H9 (cell line): ENCODE results near the gene RNGTT. TPM values are rescaled to one million over a fixed set of nuclear protein-coding genes. Genes with fewer than 3 reads are reported as not detected.

Experiments used
- DNase-seq: peaks from one replicate; pipeline ENCODE4 v3.0.0-alpha.2; 2017
- H2AFZ ChIP-seq: one replicate; pipeline ENCODE4 v1.6.1; 2013; ENCODE audit warnings: mild to moderate bottlenecking, low read length, control low read depth, moderate library complexity
- H2AK5ac ChIP-seq: 2 replicates; pipeline ENCODE4 v1.6.1; 2013; ENCODE audit warnings: low read length, control low read depth, mixed read lengths; ENCODE audit not compliant: insufficient read length
- H2BK120ac ChIP-seq: one replicate; pipeline ENCODE4 v1.6.1; 2013; ENCODE audit warnings: low read depth, mild to moderate bottlenecking, low read length, control low read depth, inconsistent platforms; ENCODE audit not compliant: poor library complexity, severe bottlenecking
- H2BK12ac ChIP-seq: 2 replicates; pipeline ENCODE4 v1.6.1; 2013; ENCODE audit warnings: low read length, control low read depth, mixed read lengths, low read depth; ENCODE audit not compliant: insufficient read length
- H2BK15ac ChIP-seq: 2 replicates; pipeline ENCODE4 v1.6.1; 2013; ENCODE audit warnings: low read depth, low read length, control low read depth
- H2BK20ac ChIP-seq: one replicate; pipeline ENCODE4 v1.6.1; 2013; ENCODE audit warnings: low read depth, mild to moderate bottlenecking, low read length, control low read depth, inconsistent platforms; ENCODE audit not compliant: poor library complexity, severe bottlenecking
- H2BK5ac ChIP-seq: 2 replicates; pipeline ENCODE4 v1.6.1; 2013; ENCODE audit warnings: low read length, control low read depth, mixed read lengths; ENCODE audit not compliant: insufficient read length
- H3K14ac ChIP-seq: 2 replicates; pipeline ENCODE4 v1.6.1; 2013; ENCODE audit warnings: low read length, control low read depth; ENCODE audit not compliant: insufficient read depth
- H3K18ac ChIP-seq: 2 replicates; pipeline ENCODE4 v1.6.1; 2013; ENCODE audit warnings: low read depth, mild to moderate bottlenecking, mixed read lengths, low read length, control low read depth; ENCODE audit not compliant: insufficient read length
- H3K23ac ChIP-seq: 2 replicates; pipeline ENCODE4 v1.6.1; 2013; ENCODE audit warnings: low read length, control low read depth, mixed read lengths, low read depth; ENCODE audit not compliant: insufficient read length
- H3K23me2 ChIP-seq: 2 replicates; pipeline ENCODE4 v1.6.1; 2013; ENCODE audit warnings: low read depth, mild to moderate bottlenecking, mixed read lengths, low read length, control low read depth; ENCODE audit not compliant: insufficient read length, poor library complexity, severe bottlenecking
- H3K27ac ChIP-seq: 2 replicates; pipeline ENCODE4 v1.5.1; 2013; ENCODE audit warnings: low read length, control low read depth, mixed read lengths, low read depth; ENCODE audit not compliant: insufficient read length
- H3K27me3 ChIP-seq: 2 replicates; pipeline ENCODE4 v1.6.1; 2013; ENCODE audit warnings: low read length, control low read depth, inconsistent platforms; ENCODE audit not compliant: insufficient read depth
- H3K4ac ChIP-seq: 2 replicates; pipeline ENCODE4 v1.6.1; 2013; ENCODE audit warnings: low read depth, mild to moderate bottlenecking, control low read depth, inconsistent platforms, low read length, moderate library complexity
- H3K4me1 ChIP-seq: 2 replicates; pipeline ENCODE4 v1.6.1; 2013; ENCODE audit warnings: low read length, control low read depth, inconsistent platforms; ENCODE audit not compliant: insufficient read depth
- H3K4me2 ChIP-seq: 2 replicates; pipeline ENCODE4 v1.6.1; 2013; ENCODE audit warnings: low read length, control low read depth, mixed read lengths; ENCODE audit not compliant: insufficient read length, insufficient read depth
- H3K56ac ChIP-seq: 2 replicates; pipeline ENCODE4 v1.6.1; 2013; ENCODE audit warnings: low read depth, mild to moderate bottlenecking, mixed read lengths, low read length, control low read depth; ENCODE audit not compliant: insufficient read length
- H3K79me1 ChIP-seq: 2 replicates; pipeline ENCODE4 v1.6.1; 2013; ENCODE audit warnings: low read depth, mild to moderate bottlenecking, moderate library complexity, low read length, control low read depth, inconsistent platforms; ENCODE audit not compliant: insufficient read depth, poor library complexity, severe bottlenecking
- H3K79me2 ChIP-seq: 2 replicates; pipeline ENCODE4 v1.6.1; 2013; ENCODE audit warnings: low read length, control low read depth, inconsistent platforms; ENCODE audit not compliant: insufficient read depth
- H3K9ac ChIP-seq: 2 replicates; pipeline ENCODE4 v1.6.1; 2013; ENCODE audit warnings: low read length, control low read depth, mixed read lengths; ENCODE audit not compliant: insufficient read length; ENCODE audit errors: extremely low read depth
- H3K9me3 ChIP-seq: one replicate; pipeline ENCODE4 v1.6.1; 2013; ENCODE audit warnings: low read depth, low read length, inconsistent platforms; ENCODE audit not compliant: control insufficient read depth
- H3T11ph ChIP-seq: one replicate; pipeline ENCODE4 v1.6.1; 2013; ENCODE audit warnings: mild to moderate bottlenecking, low read length, control low read depth, inconsistent platforms
- H4K20me1 ChIP-seq: one replicate; pipeline ENCODE4 v1.6.1; 2013; ENCODE audit not compliant: control insufficient read depth, insufficient read length, insufficient read depth
- H4K5ac ChIP-seq: 2 replicates; pipeline ENCODE4 v1.6.1; 2013; ENCODE audit warnings: low read depth, mild to moderate bottlenecking, mixed read lengths, low read length, control low read depth; ENCODE audit not compliant: insufficient read length
- H4K8ac ChIP-seq: replicated peaks from 2 replicates; pipeline ENCODE4 v1.6.1; 2013; ENCODE audit warnings: low read length, control low read depth, mixed read lengths, low read depth; ENCODE audit not compliant: insufficient read length
- H4K91ac ChIP-seq: 2 replicates; pipeline ENCODE4 v1.6.1; 2013; ENCODE audit warnings: low read depth, mild to moderate bottlenecking, moderate library complexity, mixed read lengths, low read length, control low read depth; ENCODE audit not compliant: insufficient read length
- H3K27ac Mint-ChIP-seq, 3 experiments: 2 replicates in 2 of 3; 3 replicates in 1 of 3; pipeline ENCODE4 v1.8.0; 2020 to 2021; ENCODE audit warnings: mixed read lengths in 3 of 3, mild to moderate bottlenecking in 1 of 3, moderate library complexity in 1 of 3
- H3K27me3 Mint-ChIP-seq: 2 replicates; pipeline ENCODE4 v1.8.0; 2021; ENCODE audit warnings: low read depth, mild to moderate bottlenecking, moderate library complexity, mixed read lengths
- H3K36me3 Mint-ChIP-seq, 3 experiments: 2 replicates in 2 of 3; 3 replicates in 1 of 3; pipeline ENCODE4 v1.8.0; 2020 to 2021; ENCODE audit warnings: low read depth in 3 of 3, mixed read lengths in 3 of 3; ENCODE audit not compliant: insufficient read depth in 1 of 3
- H3K4me1 Mint-ChIP-seq, 2 experiments: 2 replicates each; pipeline ENCODE4 v1.8.0; 2020; ENCODE audit warnings: mixed read lengths in 2 of 2
- H3K4me3 Mint-ChIP-seq, 2 experiments: 2 replicates in 1 of 2; 3 replicates in 1 of 2; pipeline ENCODE4 v1.8.0; 2020 to 2021; ENCODE audit warnings: mild to moderate bottlenecking in 2 of 2, mixed read lengths in 2 of 2, moderate library complexity in 1 of 2
- H3K9me3 Mint-ChIP-seq, 2 experiments: 2 replicates in 1 of 2; 3 replicates in 1 of 2; pipeline ENCODE4 v1.8.0; 2020; ENCODE audit warnings: mild to moderate bottlenecking in 2 of 2, mixed read lengths in 2 of 2, moderate library complexity in 1 of 2
- CTCF ChIP-seq: fragments of 200-600 bp; sonication (generic); conservative IDR thresholded peaks from 3 replicates; pipeline ENCODE4 v1.8.0; 2021; ENCODE audit warnings: antibody characterized with exemption, mild to moderate bottlenecking
- WGBS: extraction: QIAGEN DNeasy Blood & Tissue Kit; methylation state at CpG from one replicate; pipeline ENCODE4 v1.1.7; 2013; ENCODE audit warnings: missing lambda C conversion rate, low lambda C conversion rate, mixed read lengths; ENCODE audit not compliant: insufficient read length; ENCODE audit errors: extremely low coverage; 5-methylcytosine and 5-hydroxymethylcytosine counted together
- total RNA-seq: library from RNA; stranded (reverse); gene quantifications from 2 replicates; pipeline ENCODE4 v1.2.1, GENCODE V29; 2021

The RNGTT gene
- total RNA-seq, 1 experiment from 2014 or later, result 20.5 TPM

DNA sequence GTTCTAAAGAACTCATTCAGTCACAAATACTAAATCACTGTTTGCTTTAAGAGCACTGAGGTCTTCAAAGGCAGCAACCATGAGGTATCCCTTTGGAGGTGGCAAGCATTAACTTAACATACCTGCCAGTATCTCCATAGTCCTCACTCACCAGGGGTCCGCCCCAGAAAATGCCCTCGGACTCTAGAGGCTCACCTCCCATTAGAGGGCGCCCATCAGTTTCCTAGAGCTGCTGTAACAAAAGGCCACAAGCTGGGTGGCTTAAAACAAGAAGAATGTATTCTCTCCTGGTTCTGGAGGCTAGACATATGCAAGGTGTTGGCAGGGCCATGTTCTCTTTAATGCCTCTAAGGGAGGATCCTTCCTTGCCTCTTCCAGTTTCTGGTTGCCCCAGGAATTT is 12.0 kb upstream of the RNGTT start:
- Histone ChIP-seq H4K8ac (no peak overlapping the region), H2AFZ (no peak overlapping the region), H3K27ac (no peak overlapping the region), H3K79me2 (no peaks in the 10 kb centered on the region), H3K9me3 (no peaks in the 10 kb centered on the region), H3K18ac (no peak overlapping the region), H3K23me2 (no peaks in the 10 kb centered on the region), H4K91ac (no peak overlapping the region), H2BK120ac (no peak overlapping the region), H3K27me3 (peaks cover 44% of the 10 kb centered on the region), H3K56ac (no peak overlapping the region), H3K23ac (no peak overlapping the region), H3T11ph (no peak overlapping the region), H3K4me2 (no peak overlapping the region), H3K14ac (no peak overlapping the region), H3K79me1 (no peaks in the 10 kb centered on the region), H3K4me1 (no peaks in the 10 kb centered on the region; the same call in 1 of the 2 replicates), H4K5ac (no peak overlapping the region), H2BK20ac (no peak overlapping the region), H2BK15ac (no peak overlapping the region), H2AK5ac (no peak overlapping the region), H3K9ac (no peak overlapping the region), H4K20me1 (no peaks in the 10 kb centered on the region), H3K4ac (no peak overlapping the region), H2BK12ac (no peak overlapping the region), H2BK5ac (no peak overlapping the region)
- Mint-ChIP-seq H3K4me1 (peaks cover 24 to 26% of the 10 kb centered on the region in 2 experiments), H3K27me3 (peaks cover 93% of the 10 kb centered on the region), H3K9me3 (no peaks in the 10 kb centered on the region), H3K36me3 (no peaks in the 10 kb centered on the region), H3K27ac (no peak overlapping the region), H3K4me3 (no peak overlapping the region)
- WGBS, result no CpG with 5 or more reads among the region's 3 CpGs
- peak; percentile 32; the same call in 2 of the 3 replicates for TF ChIP-seq CTCF
- DNase-seq, result no peak
